Sigmoid colon (tissue), 7 donors: ENCODE data around the gene IGFL4. TPM values are rescaled to one million over a fixed set of nuclear protein-coding genes. Genes with fewer than 3 reads are reported as not detected.

Experiments
- DNase-seq: peaks from one replicate; pipeline ENCODE4 v3.0.0-alpha.2; 2019
- H3K27ac ChIP-seq, 4 donors: fragments of 200-600 bp; sonication (generic); one replicate each; pipeline ENCODE4 v1.5.1; 2016 to 2019; ENCODE audit warnings: mild to moderate bottlenecking in 1 of 4
- H3K27me3 ChIP-seq, 3 donors: fragments of 200-600 bp; sonication (generic); one replicate each; pipeline ENCODE4 v1.5.1; 2019; ENCODE audit warnings: mild to moderate bottlenecking in 1 of 3
- H3K36me3 ChIP-seq, 4 donors: fragments of 200-600 bp; sonication (generic); one replicate each; pipeline ENCODE4 v1.5.1; 2016 to 2019
- H3K4me1 ChIP-seq, 4 donors: fragments of 200-600 bp; sonication (generic); one replicate each; pipeline ENCODE4 v1.5.1; 2017 to 2019
- H3K4me3 ChIP-seq, 4 donors: fragments of 200-600 bp; sonication (generic); one replicate each; pipeline ENCODE4 v1.5.1; 2017 to 2019; ENCODE audit warnings: mild to moderate bottlenecking in 2 of 4, moderate library complexity in 1 of 4
- H3K9me3 ChIP-seq, 4 donors: fragments of 200-600 bp in 3 of 4; sonication (generic) in 3 of 4; one replicate each; pipeline versions ENCODE4 v1.5.1 to v1.6.1; 2013 to 2019
- CTCF ChIP-seq, 4 experiments: fragments of 450-650 bp in 3 of 4; fragments of 200-600 bp in 1 of 4; IDR thresholded peaks; one replicate each; pipeline ENCODE4 v1.5.1; 2016 to 2019; ENCODE audit warnings: antibody characterized with exemption in 4 of 4, mild to moderate bottlenecking in 3 of 4, moderate library complexity in 2 of 4
- EP300 ChIP-seq, 4 donors: sonication (generic); formaldehyde crosslinking; IDR thresholded peaks; one replicate each; pipeline ENCODE4 v1.6.1; 2017; ENCODE audit warnings: antibody characterized with exemption in 4 of 4
- POLR2A ChIP-seq, 2 donors: fragments of 450-650 bp; IDR thresholded peaks; one replicate each; pipeline ENCODE4 v1.6.1; 2016; ENCODE audit warnings: antibody characterized with exemption in 2 of 2, mild to moderate bottlenecking in 2 of 2, moderate library complexity in 2 of 2
- POLR2AphosphoS5 ChIP-seq, 4 donors: sonication (generic); formaldehyde crosslinking; IDR thresholded peaks; one replicate each; pipeline ENCODE4 v1.6.1; 2017; ENCODE audit warnings: antibody characterized with exemption in 4 of 4
- WGBS, 2 donors: extraction: QIAGEN DNeasy Blood & Tissue Kit; methylation state at CpG; one replicate each; pipeline ENCODE4 v1.1.7; 2013; 5-methylcytosine and 5-hydroxymethylcytosine counted together
- intact Hi-C: fragments of 100-400 bp; cut with DNase I; formaldehyde crosslinking; loops from one replicate; pipeline ENCODE4 v1.15.1; 2023
- polyA plus RNA-seq, 3 donors: library from polyadenylated mRNA; stranded (reverse); fragments of 200-250 nt; gene quantifications; one replicate each; pipeline ENCODE4 v1.2.3, GENCODE V29; 2013
- total RNA-seq, 4 donors: library from RNA; depleted of rRNA; stranded (reverse); fragments of >200 nt; gene quantifications; one replicate each; pipeline ENCODE4 v1.1.0, GENCODE V29; 2016
- donor health status: healthy with polysubstance abuse.
- donor health status: Bipolar disorder and iron deficiency.
- donor health status: healthy.

The IGFL4 gene
- total and polyA plus RNA-seq, 7 donors: not detected

- 97% methylated on average over 10 of the region's 10 CpGs for WGBS, 2 donors
- Histone ChIP-seq H3K4me1 (peaks cover 0 to 26% (median 22%) of the 10 kb centered on the region in 4 donors), H3K36me3 (no peaks in the 10 kb centered on the region), H3K9me3 (no peaks in the 10 kb centered on the region), H3K27ac (no peak overlapping the region), H3K4me3 (no peak overlapping the region), H3K27me3 (peaks cover 34 to 47% (median 38%) of the 10 kb centered on the region in 3 donors)
- TF ChIP-seq POLR2A (IDR thresholded peaks at IDR 0.05) (no peak), CTCF (IDR thresholded peaks at IDR 0.05) (no peak), POLR2AphosphoS5 (IDR thresholded peaks at IDR 0.05) (no peak), EP300 (IDR thresholded peaks at IDR 0.05) (no peak)
- DNase-seq: peak; percentile 60
- intact Hi-C loops: loop anchor here (5.0 kb wide), 1 partner anchor 156 kb away; the partner anchor contains the start of genes FOXA3 and SYMPK
These were observed 22.0 kb downstream of the IGFL4 start for GRCh38 chr19:46018729-46019251.

GRCh38 chr19:46017874-46018675 lies 22.7 kb downstream of the IGFL4 start:
- no peak for TF ChIP-seq POLR2AphosphoS5 (IDR thresholded peaks at IDR 0.05)
- no peak for TF ChIP-seq CTCF (IDR thresholded peaks at IDR 0.05)
- TF ChIP-seq EP300 (IDR thresholded peaks at IDR 0.05): no peak
- no peak for TF ChIP-seq POLR2A (IDR thresholded peaks at IDR 0.05)
- Histone ChIP-seq H3K4me1 (peaks cover 0 to 26% (median 22%) of the 10 kb centered on the region in 4 donors), H3K27ac (no peak overlapping the region), H3K9me3 (no peaks in the 10 kb centered on the region), H3K27me3 (peaks cover 32 to 47% (median 41%) of the 10 kb centered on the region in 3 donors), H3K36me3 (no peaks in the 10 kb centered on the region), H3K4me3 (no peak overlapping the region)
- intact Hi-C loops: loop anchor here (5.0 kb wide), 1 partner anchor 156 kb away; the partner anchor contains the start of genes FOXA3 and SYMPK
- WGBS, 2 donors: 97% methylated on average over 15 of the region's 15 CpGs
- peak; percentile 61 for DNase-seq

- Histone ChIP-seq H3K9me3 (no peaks in the 10 kb centered on the region), H3K27me3 (peaks cover 23 to 47% (median 44%) of the 10 kb centered on the region in 3 donors), H3K27ac (no peak overlapping the region), H3K4me3 (no peak overlapping the region), H3K36me3 (no peaks in the 10 kb centered on the region), H3K4me1 (peaks cover 0 to 26% (median 22%) of the 10 kb centered on the region in 4 donors)
- peak; percentile 64 for DNase-seq
- TF ChIP-seq CTCF (IDR thresholded peaks at IDR 0.05): peak in 3 of 4 experiments; percentile 20 to 42 (median 41)
- TF ChIP-seq EP300 (IDR thresholded peaks at IDR 0.05): no peak
- WGBS, 2 donors: 48 to 57% methylated on average over 7 of the region's 7 CpGs
- intact Hi-C loops: loop anchor here (5.0 kb wide), 1 partner anchor 155 kb away; the partner anchor contains the start of genes FOXA3 and SYMPK
These were observed 23.7 kb downstream of the IGFL4 start for GRCh38 chr19:46017095-46017429.

GRCh38 chr19:46016426-46017094 lies 24.2 kb downstream of the IGFL4 start:
- DNase-seq: peak; percentile 87
- intact Hi-C loops: loop anchor here (5.0 kb wide), 1 partner anchor 154 kb away; the partner anchor contains the start of genes FOXA3 and SYMPK
- TF ChIP-seq POLR2AphosphoS5 (IDR thresholded peaks at IDR 0.05): no peak
- no peak for TF ChIP-seq EP300 (IDR thresholded peaks at IDR 0.05)
- TF ChIP-seq POLR2A (IDR thresholded peaks at IDR 0.05): no peak
- peak in 2 of 4 experiments; percentile 45 to 83 for TF ChIP-seq CTCF (IDR thresholded peaks at IDR 0.05)
- Histone ChIP-seq H3K9me3 (no peaks in the 10 kb centered on the region), H3K27me3 (peaks cover 23 to 52% (median 49%) of the 10 kb centered on the region in 3 donors), H3K4me3 (peak overlapping the region; percentile 39 to 62 (median 62)), H3K27ac (no peak overlapping the region), H3K4me1 (peaks cover 0 to 26% (median 22%) of the 10 kb centered on the region in 4 donors), H3K36me3 (no peaks in the 10 kb centered on the region)
- 1% methylated on average over 48 of the region's 48 CpGs for WGBS, 2 donors
